NCI-H187 treated with DMSO at 0.1 percent for 48 hours (cell line): ENCODE measurements around the gene IMPA2.
"Not testable (repeated sequence)": the region's sequence is repeated elsewhere in the genome, so short reads cannot be mapped to it uniquely, and the experiment has no call there.

Source experiments
- DNase-seq: peaks from one replicate; lab custom pipeline; 2025; lab: John Stamatoyannopoulos, UW

Gene IMPA2

GRCh38 chr18:12076424-12077140 lies 95.3 kb downstream of the IMPA2 start:
- DNase-seq: no peak

- DNase-seq: not testable (repeated sequence)
Measured at GRCh38 chr18:12077994-12078393, 96.7 kb downstream of the IMPA2 start.

- no peak for DNase-seq
Measured at GRCh38 chr18:12079491-12080237, 98.4 kb downstream of the IMPA2 start.
